Kidney epithelial cell (primary cell): ENCODE data around the gene PPP2R3B. TPM values are rescaled to one million over a fixed set of nuclear protein-coding genes. Genes with fewer than 3 reads are reported as not detected.

Experiments used
- DNase-seq: peaks from one replicate; pipeline ENCODE4 v3.0.0-alpha.2; 2010; ENCODE audit warnings: low read depth
- H3K27me3 ChIP-seq: 2 replicates; pipeline ENCODE4 v1.6.0; 2011; ENCODE audit warnings: low read length; ENCODE audit not compliant: control insufficient read depth, insufficient read depth
- H3K36me3 ChIP-seq: 2 replicates; pipeline ENCODE4 v1.5.1; 2011; ENCODE audit warnings: low read length; ENCODE audit not compliant: control insufficient read depth, insufficient read depth
- H3K4me3 ChIP-seq: 2 replicates; pipeline ENCODE4 v1.5.1; 2011; ENCODE audit warnings: low read depth, mild to moderate bottlenecking, control low read depth, low read length
- total RNA-seq: library from RNA; depleted of rRNA; stranded (reverse); fragments of >200 nt; gene quantifications from 2 replicates; pipeline ENCODE4 v1.2.3, GENCODE V29; 2015
- TF ChIP-seq, protein P1 (sequence below): IDR thresholded peaks from 2 replicates; pipeline ENCODE4 v1.5.1; 2011; ENCODE audit warnings: mild to moderate bottlenecking, moderate library complexity, low read length, control low read depth, inconsistent platforms; ENCODE audit not compliant: insufficient read depth, poor library complexity, severe bottlenecking

PPP2R3B gene
- total RNA-seq, 1 donor from 2014 or later: 17.7 TPM

DNA sequence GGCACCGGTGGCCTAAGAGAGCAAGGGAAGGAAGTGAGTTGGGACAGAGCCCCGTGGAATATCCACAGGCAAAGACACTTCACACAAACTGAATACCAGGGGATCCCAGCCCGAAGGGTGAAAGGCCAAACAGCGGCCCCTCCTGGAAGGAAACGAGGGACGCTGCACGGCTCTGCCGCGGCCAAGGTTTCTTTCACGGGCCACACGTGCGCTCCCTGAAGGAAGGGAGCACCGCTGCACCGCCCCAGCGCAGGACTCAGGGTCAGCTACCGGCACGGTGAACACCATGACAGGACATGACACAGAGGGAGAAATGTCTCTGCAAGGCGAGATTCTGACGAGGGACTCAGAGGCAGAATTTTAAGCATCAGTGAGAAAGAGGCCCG, 36.6 kb downstream of the PPP2R3B start:
- DNase-seq: no peak
- H3K27me3 ChIP-seq: peaks cover 8% of the 10 kb centered on the region
- H3K36me3 ChIP-seq: no peaks in the 10 kb centered on the region
- H3K4me3 ChIP-seq: no peak overlapping the region
- TF ChIP-seq, protein P1, sequence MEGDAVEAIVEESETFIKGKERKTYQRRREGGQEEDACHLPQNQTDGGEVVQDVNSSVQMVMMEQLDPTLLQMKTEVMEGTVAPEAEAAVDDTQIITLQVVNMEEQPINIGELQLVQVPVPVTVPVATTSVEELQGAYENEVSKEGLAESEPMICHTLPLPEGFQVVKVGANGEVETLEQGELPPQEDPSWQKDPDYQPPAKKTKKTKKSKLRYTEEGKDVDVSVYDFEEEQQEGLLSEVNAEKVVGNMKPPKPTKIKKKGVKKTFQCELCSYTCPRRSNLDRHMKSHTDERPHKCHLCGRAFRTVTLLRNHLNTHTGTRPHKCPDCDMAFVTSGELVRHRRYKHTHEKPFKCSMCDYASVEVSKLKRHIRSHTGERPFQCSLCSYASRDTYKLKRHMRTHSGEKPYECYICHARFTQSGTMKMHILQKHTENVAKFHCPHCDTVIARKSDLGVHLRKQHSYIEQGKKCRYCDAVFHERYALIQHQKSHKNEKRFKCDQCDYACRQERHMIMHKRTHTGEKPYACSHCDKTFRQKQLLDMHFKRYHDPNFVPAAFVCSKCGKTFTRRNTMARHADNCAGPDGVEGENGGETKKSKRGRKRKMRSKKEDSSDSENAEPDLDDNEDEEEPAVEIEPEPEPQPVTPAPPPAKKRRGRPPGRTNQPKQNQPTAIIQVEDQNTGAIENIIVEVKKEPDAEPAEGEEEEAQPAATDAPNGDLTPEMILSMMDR: no peak

DNA sequence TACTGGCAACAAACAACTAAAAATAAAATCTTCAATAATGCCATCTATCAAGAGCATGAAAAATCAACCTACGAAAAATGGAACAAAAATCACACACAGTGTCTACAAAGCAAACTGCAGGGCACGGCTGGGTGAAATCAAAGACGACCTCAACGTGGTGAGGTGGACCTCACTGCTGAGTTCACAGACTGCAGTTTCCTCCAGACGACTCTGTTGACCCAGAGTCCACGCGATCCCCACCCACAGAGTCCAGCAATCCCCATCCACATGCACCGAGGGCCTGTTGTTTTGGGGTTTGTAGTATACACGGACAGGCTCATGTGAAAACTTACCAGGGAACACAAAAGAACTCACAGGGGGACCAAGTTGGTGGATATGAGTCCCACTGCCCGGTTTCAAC, 37.0 kb downstream of the PPP2R3B start:
- DNase-seq: no peak
- Histone ChIP-seq H3K36me3 (no peaks in the 10 kb centered on the region), H3K4me3 (no peak overlapping the region), H3K27me3 (peaks cover 8% of the 10 kb centered on the region)
- TF ChIP-seq, protein P1: no peak

- Histone ChIP-seq H3K4me3 (no peak overlapping the region), H3K27me3 (peaks cover 8% of the 10 kb centered on the region), H3K36me3 (no peaks in the 10 kb centered on the region)
- TF ChIP-seq, protein P1: no peak
- no peak for DNase-seq
These were observed 37.5 kb downstream of the PPP2R3B start for GRCh38 chrX:349196-349595.

GRCh38 chrX:348461-349117, 38.1 kb downstream of the PPP2R3B start:
- TF ChIP-seq, protein P1: no peak
- no peak for DNase-seq
- Histone ChIP-seq H3K4me3 (no peak overlapping the region), H3K36me3 (no peaks in the 10 kb centered on the region), H3K27me3 (peaks cover 8% of the 10 kb centered on the region)

GRCh38 chrX:347351-348117, 39.2 kb downstream of the PPP2R3B start:
- Histone ChIP-seq H3K36me3 (no peaks in the 10 kb centered on the region), H3K4me3 (no peak overlapping the region), H3K27me3 (peaks cover 8% of the 10 kb centered on the region)
- DNase-seq: no peak
- TF ChIP-seq, protein P1: no peak
